H1 (cell line): ENCODE measurements around the gene TELO2. TPM values are rescaled to one million over a fixed set of nuclear protein-coding genes. Genes with fewer than 3 reads are reported as not detected.

ENCODE experiments used
- CTCF ChIA-PET: fragments of 300-600 bp; sonication (Branson Sonifier 250); formaldehyde crosslinking; loops from one replicate; lab custom pipeline; 2021; ENCODE audit not compliant: partially characterized antibody; lab: Charles Lee
- POLR2A ChIA-PET: fragments of 300-600 bp; sonication (Branson Sonifier 250); formaldehyde crosslinking; loops from one replicate; lab custom pipeline; 2021; ENCODE audit warnings: inconsistent platforms; ENCODE audit not compliant: partially characterized antibody; lab: Charles Lee
- DNase-seq, 2 experiments: peaks; one replicate each; pipeline versions ENCODE4 v3.0.0 to v3.0.0-alpha.2; 2010 to 2022; ENCODE audit warnings: low spot score in 2 of 2, low read depth in 1 of 2, mixed read lengths in 1 of 2
- FAIRE-seq: peaks from 2 replicates; lab custom pipeline; 2011; peaks lifted over from hg19 to GRCh38; lab: Jason Lieb, UNC
- H2AFZ ChIP-seq: 2 replicates; pipeline ENCODE4 v1.8.1; 2012; ENCODE audit warnings: low read length, inconsistent platforms
- H2AK5ac ChIP-seq: 2 replicates; pipeline ENCODE4 v1.6.1; 2013; ENCODE audit warnings: low read depth, low read length
- H2BK120ac ChIP-seq: replicated peaks from 2 replicates; pipeline ENCODE3; 2013; ENCODE audit warnings: low read depth, low read length, inconsistent platforms
- H2BK12ac ChIP-seq: 2 replicates; pipeline ENCODE4 v1.6.1; 2013; ENCODE audit warnings: low read depth, low read length
- H2BK15ac ChIP-seq: 2 replicates; pipeline ENCODE4 v1.6.1; 2013; ENCODE audit warnings: low read length
- H2BK20ac ChIP-seq: 2 replicates; pipeline ENCODE4 v1.6.1; 2013; ENCODE audit warnings: low read length
- H2BK5ac ChIP-seq: 2 replicates; pipeline ENCODE4 v1.6.1; 2013; ENCODE audit warnings: low read depth, low read length
- H3K14ac ChIP-seq: 2 replicates; pipeline ENCODE4 v1.6.1; 2013; ENCODE audit warnings: inconsistent platforms; ENCODE audit not compliant: insufficient read length
- H3K18ac ChIP-seq: 2 replicates; pipeline ENCODE4 v1.6.1; 2013; ENCODE audit warnings: low read length; ENCODE audit errors: extremely low read depth
- H3K23ac ChIP-seq: 2 replicates; pipeline ENCODE4 v1.6.1; 2013; ENCODE audit warnings: inconsistent platforms; ENCODE audit not compliant: insufficient read length
- H3K23me2 ChIP-seq: 2 replicates; pipeline ENCODE4 v1.6.1; 2013; ENCODE audit warnings: low read depth, low read length
- H3K27ac ChIP-seq: 2 replicates; pipeline ENCODE4 v1.6.1; 2011; ENCODE audit warnings: low read depth, low read length, inconsistent platforms
- H3K27me3 ChIP-seq, 4 experiments: replicated peaks in 1 of 4; 1 replicate in 1 of 4; 2 replicates in 3 of 4; pipeline versions ENCODE4 v1.6.1 to v1.8.1; 2011 to 2013; ENCODE audit warnings: low read length in 3 of 4, mild to moderate bottlenecking in 3 of 4, inconsistent platforms in 2 of 4, mixed read lengths in 2 of 4, moderate library complexity in 1 of 4; ENCODE audit not compliant: control insufficient read depth in 3 of 4, insufficient read depth in 3 of 4; ENCODE audit errors: extremely low read depth in 1 of 4
- H3K36me3 ChIP-seq, 4 experiments: 2 replicates each; pipeline versions ENCODE4 v1.6.1 to v1.8.1; 2011 to 2013; ENCODE audit warnings: mild to moderate bottlenecking in 4 of 4, low read length in 3 of 4, moderate library complexity in 2 of 4, control low read depth in 1 of 4, inconsistent platforms in 1 of 4; ENCODE audit not compliant: insufficient read depth in 4 of 4, control insufficient read depth in 2 of 4
- H3K4ac ChIP-seq: replicated peaks from 2 replicates; pipeline ENCODE3; 2013; ENCODE audit warnings: low read length, low read depth, mixed read lengths, inconsistent platforms; ENCODE audit not compliant: insufficient read length
- H3K4me1 ChIP-seq, 4 experiments: replicated peaks in 1 of 4; 1 replicate in 1 of 4; 2 replicates in 3 of 4; pipeline versions ENCODE4 v1.6.1 to v1.8.1; 2011 to 2013; ENCODE audit warnings: low read length in 3 of 4, inconsistent platforms in 2 of 4, mixed read lengths in 1 of 4; ENCODE audit not compliant: insufficient read depth in 4 of 4, control insufficient read depth in 3 of 4
- H3K4me2 ChIP-seq, 2 experiments: 2 replicates each; pipeline versions ENCODE4 v1.6.1 to v1.8.1; 2011 to 2013; ENCODE audit warnings: low read depth in 2 of 2, low read length in 2 of 2, control low read depth in 1 of 2, inconsistent platforms in 1 of 2, mild to moderate bottlenecking in 1 of 2; ENCODE audit not compliant: insufficient read depth in 1 of 2
- H3K4me3 ChIP-seq, 4 experiments: fragments of 200-600, 300-600 bp in 1 of 4; sonication (generic), shearing (Covaris generic), sonication (Bioruptor Twin) in 1 of 4; 2 replicates each; pipeline versions ENCODE4 v1.5.1 to v1.8.1; 2011 to 2016; ENCODE audit warnings: low read length in 4 of 4, low read depth in 3 of 4, control low read depth in 2 of 4, inconsistent platforms in 2 of 4, mild to moderate bottlenecking in 2 of 4, mixed read lengths in 1 of 4, moderate library complexity in 1 of 4; ENCODE audit not compliant: insufficient read depth in 2 of 4; ENCODE audit errors: extremely low read depth in 1 of 4
- H3K56ac ChIP-seq: replicated peaks from 2 replicates; pipeline ENCODE3; 2013; ENCODE audit warnings: low read depth, mild to moderate bottlenecking, mixed read lengths, low read length, inconsistent platforms; ENCODE audit not compliant: insufficient read length
- H3K79me1 ChIP-seq: 2 replicates; pipeline ENCODE4 v1.6.1; 2013; ENCODE audit warnings: low read depth, low read length, control low read depth
- H3K79me2 ChIP-seq, 2 experiments: 2 replicates each; pipeline versions ENCODE4 v1.6.1 to v1.8.1; 2012 to 2013; ENCODE audit warnings: low read length in 2 of 2, mild to moderate bottlenecking in 2 of 2, inconsistent platforms in 1 of 2; ENCODE audit not compliant: insufficient read depth in 2 of 2, control insufficient read depth in 1 of 2
- H3K9ac ChIP-seq, 4 experiments: replicated peaks in 1 of 4; 1 replicate in 1 of 4; 2 replicates in 3 of 4; pipeline versions ENCODE4 v1.6.1 to v1.8.1; 2011 to 2013; ENCODE audit warnings: low read depth in 3 of 4, low read length in 3 of 4, control low read depth in 2 of 4, mild to moderate bottlenecking in 2 of 4, moderate library complexity in 2 of 4, inconsistent platforms in 1 of 4; ENCODE audit errors: extremely low read depth in 1 of 4
- H3K9me3 ChIP-seq, 2 experiments: 2 replicates each; pipeline versions ENCODE4 v1.6.1 to v1.8.1; 2012 to 2013; ENCODE audit warnings: mild to moderate bottlenecking in 2 of 2, moderate library complexity in 2 of 2, control low read depth in 1 of 2, inconsistent platforms in 1 of 2, low read depth in 1 of 2, low read length in 1 of 2, mixed read lengths in 1 of 2; ENCODE audit not compliant: insufficient read depth in 2 of 2
- H4K20me1 ChIP-seq, 2 experiments: replicated peaks in 1 of 2; 2 replicates each; pipeline versions ENCODE3 to v1.8.1; 2011 to 2013; ENCODE audit warnings: inconsistent platforms in 2 of 2, low read length in 2 of 2, mild to moderate bottlenecking in 1 of 2; ENCODE audit not compliant: insufficient read depth in 2 of 2, control insufficient read depth in 1 of 2
- H4K5ac ChIP-seq: 2 replicates; pipeline ENCODE4 v1.6.1; 2013; ENCODE audit warnings: low read length, low read depth, mixed read lengths, inconsistent platforms; ENCODE audit not compliant: insufficient read length
- H4K8ac ChIP-seq: 2 replicates; pipeline ENCODE4 v1.8.0; 2013; ENCODE audit warnings: mild to moderate bottlenecking, moderate library complexity, low read length, inconsistent platforms; ENCODE audit not compliant: insufficient read depth; ENCODE audit errors: extremely low read depth
- H4K91ac ChIP-seq: replicated peaks from 2 replicates; pipeline ENCODE3; 2013; ENCODE audit warnings: low read length, mixed read lengths, inconsistent platforms; ENCODE audit not compliant: insufficient read length
- BCL11A ChIP-seq, 2 experiments: IDR thresholded peaks; one replicate each; pipeline ENCODE4 v1.6.1; 2011; ENCODE audit warnings: low read depth in 2 of 2, low read length in 2 of 2, mild to moderate bottlenecking in 2 of 2
- CTCF ChIP-seq, 3 experiments: IDR thresholded peaks; 1 replicate in 2 of 3; 2 replicates in 1 of 3; pipeline versions ENCODE4 v1.5.1 to v1.6.1; 2011; ENCODE audit warnings: low read length in 3 of 3, mild to moderate bottlenecking in 3 of 3, inconsistent platforms in 2 of 3, low read depth in 1 of 3, moderate library complexity in 1 of 3; ENCODE audit not compliant: insufficient read depth in 1 of 3; ENCODE audit errors: control extremely low read depth in 1 of 3
- NANOG ChIP-seq: IDR thresholded peaks from 2 replicates; pipeline ENCODE4 v1.6.1; 2011; ENCODE audit warnings: low read length, low read depth, mild to moderate bottlenecking, inconsistent platforms; ENCODE audit not compliant: insufficient read depth, poor library complexity, severe bottlenecking
- POLR2AphosphoS5 ChIP-seq: IDR thresholded peaks from 2 replicates; pipeline ENCODE4 v1.6.1; 2011; ENCODE audit warnings: low read depth, low read length
- POU5F1 ChIP-seq: IDR thresholded peaks from 2 replicates; pipeline ENCODE4 v1.6.1; 2011; ENCODE audit warnings: low read depth, mild to moderate bottlenecking, low read length, moderate library complexity
- RAD21 ChIP-seq, 2 experiments: IDR thresholded peaks in 1 of 2; conservative IDR thresholded peaks in 1 of 2; 2 replicates each; pipeline ENCODE4 v1.6.1; 2011; ENCODE audit warnings: low read depth in 2 of 2, low read length in 2 of 2, improper control_type of control experiment in 1 of 2, inconsistent platforms in 1 of 2, mild to moderate bottlenecking in 1 of 2, moderate library complexity in 1 of 2
- SP4 ChIP-seq: IDR thresholded peaks from 2 replicates; pipeline ENCODE4 v1.6.1; 2012; ENCODE audit warnings: low read length, inconsistent platforms
- YY1 ChIP-seq: IDR thresholded peaks from 2 replicates; pipeline ENCODE4 v1.6.1; 2011; ENCODE audit warnings: low read depth, mild to moderate bottlenecking, low read length
- WGBS, 2 experiments: shearing (Covaris generic) in 1 of 2; methylation state at CpG; one replicate each; pipeline versions ENCODE4 v1.1.6 to v1.1.7; 2013 to 2015; ENCODE audit warnings: low lambda C conversion rate in 2 of 2, mixed read lengths in 2 of 2, inconsistent platforms in 1 of 2, low coverage in 1 of 2, missing lambda C conversion rate in 1 of 2; ENCODE audit not compliant: insufficient replicate concordance in 2 of 2, insufficient coverage in 1 of 2, insufficient read length in 1 of 2; ENCODE audit errors: extremely low coverage in 1 of 2, missing lambda C conversion rate in 1 of 2; 5-methylcytosine and 5-hydroxymethylcytosine counted together
- polyA plus RNA-seq, 7 experiments: library from polyadenylated mRNA; depleted of rRNA in 3 of 7; stranded (reverse) in 5 of 7; unstranded in 2 of 7; fragments of >200 nt in 5 of 7; fragments of 200-250 nt in 2 of 7; gene quantifications; 1 replicate in 5 of 7; 2 replicates in 1 of 7; 4 replicates in 1 of 7; pipeline versions ENCODE4 v1.2.1 to v1.2.3, GENCODE V29; 2011 to 2013; ENCODE audit warnings: missing spikeins in 2 of 7, mixed read lengths in 2 of 7
- total RNA-seq: library from RNA; stranded (reverse); fragmentation: NEBNext Ultra II Directional; extraction: Animal tissue kit (Norgen Biotek cat#: 25700); gene quantifications from 2 replicates; pipeline ENCODE4 v1.2.1, GENCODE V29; 2021

Gene TELO2
- total and polyA plus RNA-seq, 2 of the 8 experiments (the other 6 are each of a cell fraction or from before 2014, with no cell fraction given): 39.3 to 64.8 TPM

- WGBS, 2 experiments: 92% methylated on average over 23 of the region's 24 CpGs; no CpG with 5 or more reads in 1 of the 2 experiments
- H3K79me1 ChIP-seq: no peaks in the 10 kb centered on the region
- ChIA-PET CTCF (interaction anchor here (1.1 to 1.3 kb wide), 2 partner anchors 14 to 30 kb away, joined by 3 read pairs; no protein-coding TSS in a partner anchor), POLR2A (interaction anchor here (1.0 to 10.3 kb wide), 3 partner anchors 10 to 261 kb away, joined by 3 to 175 read pairs (median 7); partner anchors contain the start of genes PTX4 and TELO2)
- H4K5ac ChIP-seq: no peak overlapping the region
- H3K79me2 ChIP-seq: no peaks in the 10 kb centered on the region
- H3K23ac ChIP-seq: no peak overlapping the region
- no peak overlapping the region for H3K4ac ChIP-seq
- no peak overlapping the region for H2BK12ac ChIP-seq
- no peaks in the 10 kb centered on the region for H3K23me2 ChIP-seq
- H3K56ac ChIP-seq: no peak overlapping the region
- H3K9ac ChIP-seq: no peak overlapping the region
- no peak overlapping the region for H2BK20ac ChIP-seq
- H3K4me1 ChIP-seq: no peaks in the 10 kb centered on the region
- H4K91ac ChIP-seq: no peak overlapping the region
- H3K4me2 ChIP-seq: no peak overlapping the region
- no peak overlapping the region for H2BK120ac ChIP-seq
- DNase-seq (no peak), FAIRE-seq (no peak)
- no peak overlapping the region for H2BK15ac ChIP-seq
- no peak overlapping the region for H3K14ac ChIP-seq
- H3K36me3 ChIP-seq: peaks cover 7 to 25% (median 8%) of the 10 kb centered on the region in 4 experiments; a peak in 5 of 8 replicates
- H3K9me3 ChIP-seq: no peaks in the 10 kb centered on the region; a peak in 1 of 4 replicates
- H3K18ac ChIP-seq: no peak overlapping the region
- no peak overlapping the region for H2BK5ac ChIP-seq
- H2AK5ac ChIP-seq: no peak overlapping the region
- no peaks in the 10 kb centered on the region for H3K27me3 ChIP-seq
- no peak overlapping the region for H2AFZ ChIP-seq
- H4K20me1 ChIP-seq: peaks cover 2% of the 10 kb centered on the region in 2 experiments
- no peak overlapping the region for H3K4me3 ChIP-seq
- no peak overlapping the region for H3K27ac ChIP-seq
- H4K8ac ChIP-seq: no peak overlapping the region; the same call in 1 of the 2 replicates
- no peak for TF ChIP-seq BCL11A (IDR thresholded peaks at IDR 0.05; ENCODE audit: low read depth in 2 of 2, low read length in 2 of 2)
- TF ChIP-seq YY1: no peak
- TF ChIP-seq NANOG: no peak
- no peak for TF ChIP-seq POU5F1
- no peak for TF ChIP-seq POLR2AphosphoS5
- TF ChIP-seq CTCF (IDR thresholded peaks at IDR 0.05; ENCODE audit: control extremely low read depth in 1 of 3, insufficient read depth in 1 of 3, low read depth in 1 of 3, low read length in 3 of 3): no peak
- TF ChIP-seq RAD21 (IDR thresholded peaks at IDR 0.05 in 1 of 2, conservative IDR thresholded peaks at IDR 0.05 in 1 of 2; ENCODE audit: low read depth in 2 of 2, low read length in 2 of 2): no peak
- no peak for TF ChIP-seq SP4
Observed at GRCh38 chr16:1508494-1509187, 15.5 kb downstream of the TELO2 start.
